SK-N-SH (cell line): ENCODE results near the gene MRPL36. TPM values are rescaled to one million over a fixed set of nuclear protein-coding genes. Genes with fewer than 3 reads are reported as not detected.

ENCODE experiments used
- CTCF ChIA-PET: fragments of 300-600, 350-600 bp; formaldehyde crosslinking; extraction: SDS; loops from one replicate; lab custom pipeline; 2021; lab: Yijun Ruan, JAX
- POLR2A ChIA-PET: fragments of 350-600 bp; sonication (Branson Sonifier 250); formaldehyde crosslinking; extraction: SDS; loops from one replicate; lab custom pipeline; 2020; ENCODE audit warnings: antibody characterized with exemption, inconsistent platforms; lab: Yijun Ruan, JAX
- DNase-seq: peaks from one replicate; pipeline ENCODE4 v3.0.0; 2012
- H2AFZ ChIP-seq: fragments of 200-600 bp; sonication (generic); 2 replicates; pipeline ENCODE4 v1.8.1; 2016; ENCODE audit warnings: antibody characterized with exemption, mild to moderate bottlenecking, low read depth
- H3F3A ChIP-seq: fragments of 200-600 bp; sonication (generic); replicated peaks from 2 replicates; pipeline ENCODE3; 2016; ENCODE audit warnings: antibody characterized with exemption, mild to moderate bottlenecking; ENCODE audit not compliant: insufficient read depth
- H3K27ac ChIP-seq, 2 experiments: fragments of 200-500 bp in 1 of 2; fragments of 200-600 bp in 1 of 2; sonication (Bioruptor generic) in 1 of 2; sonication (generic), shearing (Covaris generic) in 1 of 2; 2 replicates each; pipeline versions ENCODE4 v1.5.1 to v1.6.1; 2014 to 2016; ENCODE audit warnings: low read depth in 2 of 2, inconsistent platforms in 1 of 2, low read length in 1 of 2, mild to moderate bottlenecking in 1 of 2, mixed read lengths in 1 of 2
- H3K27me3 ChIP-seq: fragments of 200-600 bp; sonication (generic), shearing (Covaris generic); 2 replicates; pipeline ENCODE4 v1.6.1; 2016; ENCODE audit warnings: mixed run types; ENCODE audit not compliant: insufficient read depth
- H3K36me3 ChIP-seq, 2 experiments: fragments of 200-500 bp in 1 of 2; fragments of 200-600 bp in 1 of 2; sonication (Bioruptor generic) in 1 of 2; sonication (generic) in 1 of 2; replicated peaks in 1 of 2; 2 replicates each; pipeline versions ENCODE3 to v1.5.1; 2014 to 2016; ENCODE audit warnings: low read length in 1 of 2, mild to moderate bottlenecking in 1 of 2; ENCODE audit not compliant: insufficient read depth in 2 of 2, control insufficient read depth in 1 of 2
- H3K4me1 ChIP-seq, 2 experiments: fragments of 200-500 bp in 1 of 2; fragments of 200-600 bp in 1 of 2; sonication (Bioruptor generic) in 1 of 2; sonication (generic), shearing (Covaris generic) in 1 of 2; 2 replicates each; pipeline versions ENCODE4 v1.5.1 to v1.6.1; 2014 to 2016; ENCODE audit warnings: low read depth in 1 of 2, low read length in 1 of 2, mixed run types in 1 of 2; ENCODE audit not compliant: insufficient read depth in 2 of 2, control insufficient read depth in 1 of 2
- H3K4me2 ChIP-seq: fragments of 200-600 bp; sonication (generic), shearing (Covaris generic); 2 replicates; pipeline ENCODE4 v1.6.1; 2017; ENCODE audit warnings: mixed run types
- H3K4me3 ChIP-seq, 2 experiments: fragments of 200-500 bp in 1 of 2; fragments of 200-600 bp in 1 of 2; sonication (Bioruptor generic) in 1 of 2; sonication (generic), shearing (Covaris generic) in 1 of 2; 2 replicates each; pipeline versions ENCODE4 v1.5.1 to v1.8.1; 2014 to 2016; ENCODE audit warnings: low read depth in 2 of 2, inconsistent platforms in 1 of 2, low read length in 1 of 2, mild to moderate bottlenecking in 1 of 2, mixed read lengths in 1 of 2, moderate library complexity in 1 of 2
- H3K79me2 ChIP-seq: fragments of 200-600 bp; sonication (generic); 2 replicates; pipeline ENCODE4 v1.8.1; 2017; ENCODE audit warnings: mild to moderate bottlenecking; ENCODE audit not compliant: insufficient read depth
- H3K9ac ChIP-seq: fragments of 200-600 bp; sonication (generic); 2 replicates; pipeline ENCODE4 v1.6.1; 2017; ENCODE audit warnings: mixed run types
- H3K9me2 ChIP-seq: fragments of 200-600 bp; sonication (generic); 2 replicates; pipeline ENCODE4 v1.6.1; 2017; ENCODE audit warnings: mixed run types
- H3K9me3 ChIP-seq: fragments of 200-600 bp; sonication (generic); 2 replicates; pipeline ENCODE4 v1.6.1; 2017; ENCODE audit warnings: mixed run types, mild to moderate bottlenecking, moderate library complexity
- H4K20me1 ChIP-seq: fragments of 200-600 bp; sonication (generic); 2 replicates; pipeline ENCODE4 v1.6.1; 2017; ENCODE audit warnings: mild to moderate bottlenecking, mixed run types; ENCODE audit not compliant: insufficient read depth
- EP300 ChIP-seq, 2 experiments: IDR thresholded peaks; 2 replicates each; pipeline versions ENCODE4 v1.4.0 to v1.6.1; 2012; ENCODE audit warnings: borderline replicate concordance in 1 of 2, low read depth in 1 of 2, low read length in 1 of 2
- EZH2phosphoT487 ChIP-seq: fragments of 200-600 bp; sonication (generic); IDR thresholded peaks from 2 replicates; pipeline ENCODE4 v1.6.1; 2017; ENCODE audit warnings: low read depth, mixed run types, mild to moderate bottlenecking, antibody characterized with exemption, moderate library complexity, borderline replicate concordance
- JUND ChIP-seq: IDR thresholded peaks from 2 replicates; pipeline ENCODE4 v1.4.0; 2012
- MXI1 ChIP-seq: IDR thresholded peaks from 2 replicates; pipeline ENCODE4 v1.6.1; 2012; ENCODE audit warnings: mild to moderate bottlenecking, low read depth, low read length, improper control_type of control experiment
- NFIC ChIP-seq: IDR thresholded peaks from 2 replicates; pipeline ENCODE4 v1.4.0; 2012; ENCODE audit warnings: borderline replicate concordance
- REST ChIP-seq: IDR thresholded peaks from 2 replicates; pipeline ENCODE4 v1.6.1; 2012; ENCODE audit warnings: mild to moderate bottlenecking, low read depth, low read length, moderate library complexity
- RXRA ChIP-seq: IDR thresholded peaks from 2 replicates; pipeline ENCODE4 v1.4.0; 2012; ENCODE audit warnings: low read depth, mild to moderate bottlenecking, borderline replicate concordance
- SIN3A ChIP-seq: IDR thresholded peaks from 2 replicates; pipeline ENCODE4 v1.6.1; 2012; ENCODE audit warnings: low read depth, mild to moderate bottlenecking, low read length, moderate library complexity, borderline replicate concordance
- TCF12 ChIP-seq: IDR thresholded peaks from 2 replicates; pipeline ENCODE4 v1.4.0; 2012
- TEAD4 ChIP-seq: IDR thresholded peaks from 2 replicates; pipeline ENCODE4 v1.4.0; 2012; ENCODE audit warnings: mild to moderate bottlenecking, borderline replicate concordance; ENCODE audit not compliant: insufficient read depth
- USF2 ChIP-seq: fragments of 150-350 bp; IDR thresholded peaks from 2 replicates; pipeline ENCODE4 v1.6.1; 2017; ENCODE audit warnings: antibody characterized with exemption, low read length, low read depth, borderline replicate concordance
- YY1 ChIP-seq: IDR thresholded peaks from 2 replicates; pipeline ENCODE4 v1.4.0; 2012; ENCODE audit warnings: low read depth, mild to moderate bottlenecking
- ZBTB33 ChIP-seq: IDR thresholded peaks from 2 replicates; pipeline ENCODE4 v1.4.0; 2012; ENCODE audit warnings: low read depth, borderline replicate concordance
- WGBS: methylation state at CpG from one replicate; pipeline ENCODE4 v1.1.6; 2017; ENCODE audit warnings: low lambda C conversion rate; 5-methylcytosine and 5-hydroxymethylcytosine counted together
- polyA plus RNA-seq, 3 experiments: library from polyadenylated mRNA; depleted of rRNA; stranded (reverse); fragments of >200 nt; gene quantifications; 2 replicates each; pipeline ENCODE4 v1.2.3, GENCODE V29; 2012

The MRPL36 gene
- polyA plus RNA-seq, 1 of the 3 experiments (the other 2 are of a cell fraction), result 78.4 TPM

GRCh38 chr5:1781107-1781506 is 18.5 kb downstream of the MRPL36 start:
- Histone ChIP-seq H3K27me3 (peaks cover 67% of the 10 kb centered on the region), H4K20me1 (no peaks in the 10 kb centered on the region), H2AFZ (no peak overlapping the region), H3K4me1 (no peaks in the 10 kb centered on the region), H3K4me3 (no peak overlapping the region), H3K9ac (no peak overlapping the region), H3K79me2 (no peaks in the 10 kb centered on the region), H3K9me2 (no peaks in the 10 kb centered on the region), H3K4me2 (no peak overlapping the region), H3K36me3 (no peaks in the 10 kb centered on the region), H3F3A (no peaks in the 10 kb centered on the region), H3K9me3 (no peaks in the 10 kb centered on the region), H3K27ac (no peak overlapping the region)
- ChIA-PET CTCF (no interaction called here), POLR2A (no interaction called here)
- no peak for DNase-seq
- TF ChIP-seq SIN3A (no peak), YY1 (no peak), TCF12 (no peak), NFIC (no peak), REST (no peak), JUND (no peak), TEAD4 (no peak), EZH2phosphoT487 (no peak), EP300 (IDR thresholded peaks at IDR 0.05; ENCODE audit: borderline replicate concordance in 1 of 2, low read depth in 1 of 2, low read length in 1 of 2) (no peak)
- 55% methylated on average over 6 of the region's 6 CpGs for WGBS

GRCh38 chr5:1780614-1780930 is 19.1 kb downstream of the MRPL36 start:
- no peaks in the 10 kb centered on the region for H3K4me1 ChIP-seq
- no peaks in the 10 kb centered on the region for H3F3A ChIP-seq
- DNase-seq, result no peak
- H3K27me3 ChIP-seq, result peaks cover 70% of the 10 kb centered on the region
- no peak overlapping the region for H2AFZ ChIP-seq
- H3K9me3 ChIP-seq, result no peaks in the 10 kb centered on the region
- ChIA-PET POLR2A (no interaction called here), CTCF (no interaction called here)
- H3K4me2 ChIP-seq, result no peak overlapping the region
- no peak overlapping the region for H3K27ac ChIP-seq
- 23% methylated on average over 6 of the region's 6 CpGs for WGBS
- H3K4me3 ChIP-seq, result no peak overlapping the region
- no peaks in the 10 kb centered on the region for H3K36me3 ChIP-seq
- no peaks in the 10 kb centered on the region for H3K79me2 ChIP-seq
- TF ChIP-seq USF2 (no peak), EZH2phosphoT487 (no peak), YY1 (no peak), TEAD4 (no peak), MXI1 (no peak), SIN3A (no peak), RXRA (no peak), ZBTB33 (no peak)
- no peaks in the 10 kb centered on the region for H3K9me2 ChIP-seq
- no peaks in the 10 kb centered on the region for H4K20me1 ChIP-seq
- no peak overlapping the region for H3K9ac ChIP-seq
